ENCODE measurements around the gene TFCP2.

Gene TFCP2

GRCh38 chr12:51197736-51198567, 25.0 kb upstream of the TFCP2 start:
- in situ Hi-C loops (cut with MboI; ENCODE audit: low sequenced_read_pairs), result no loop called here

GRCh38 chr12:51196547-51196946, 23.6 kb upstream of the TFCP2 start:
- in situ Hi-C loops (cut with MboI; ENCODE audit: low sequenced_read_pairs), result no loop called here

GRCh38 chr12:51195841-51196240, 22.9 kb upstream of the TFCP2 start:
- in situ Hi-C loops (cut with MboI; ENCODE audit: low sequenced_read_pairs), result no loop called here

- in situ Hi-C loops (cut with MboI; ENCODE audit: low sequenced_read_pairs), result no loop called here
These were observed 19.3 kb upstream of the TFCP2 start for GRCh38 chr12:51192284-51192671.

GRCh38 chr12:51191516-51192283, 18.8 kb upstream of the TFCP2 start:
- in situ Hi-C loops (cut with MboI; ENCODE audit: low sequenced_read_pairs), result no loop called here

- in situ Hi-C loops (cut with MboI; ENCODE audit: low sequenced_read_pairs), result no loop called here
These were observed 17.9 kb upstream of the TFCP2 start for GRCh38 chr12:51190820-51191219.

GRCh38 chr12:51189790-51190355, 16.9 kb upstream of the TFCP2 start:
- in situ Hi-C loops (cut with MboI; ENCODE audit: low sequenced_read_pairs), result no loop called here

GRCh38 chr12:51188359-51189051, 15.6 kb upstream of the TFCP2 start:
- in situ Hi-C loops (cut with MboI; ENCODE audit: low sequenced_read_pairs), result no loop called here

- in situ Hi-C loops (cut with MboI; ENCODE audit: low sequenced_read_pairs), result no loop called here
These were observed 14.5 kb upstream of the TFCP2 start for GRCh38 chr12:51187370-51187987.

GRCh38 chr12:51186465-51187085, 13.6 kb upstream of the TFCP2 start:
- in situ Hi-C loops (cut with MboI; ENCODE audit: low sequenced_read_pairs), result no loop called here

GRCh38 chr12:51185171-51185717, 12.3 kb upstream of the TFCP2 start:
- in situ Hi-C loops (cut with MboI; ENCODE audit: low sequenced_read_pairs), result no loop called here

- in situ Hi-C loops (cut with MboI; ENCODE audit: low sequenced_read_pairs), result no loop called here
These were observed 10.9 kb upstream of the TFCP2 start for GRCh38 chr12:51183816-51184215.

GRCh38 chr12:51183349-51183748, 10.4 kb upstream of the TFCP2 start:
- in situ Hi-C loops (cut with MboI; ENCODE audit: low sequenced_read_pairs), result no loop called here

GRCh38 chr12:51181558-51181957, 8.6 kb upstream of the TFCP2 start:
- in situ Hi-C loops (cut with MboI; ENCODE audit: low sequenced_read_pairs), result no loop called here

GRCh38 chr12:51177897-51178296, 5.0 kb upstream of the TFCP2 start:
- in situ Hi-C loops (cut with MboI; ENCODE audit: low sequenced_read_pairs), result no loop called here

- in situ Hi-C loops (cut with MboI; ENCODE audit: low sequenced_read_pairs), result no loop called here
These were observed 1.6 kb upstream of the TFCP2 start for GRCh38 chr12:51174501-51174900.

GRCh38 chr12:51171884-51172514, 936 bp downstream of the TFCP2 start:
- in situ Hi-C loops (cut with MboI; ENCODE audit: low sequenced_read_pairs), result no loop called here

- in situ Hi-C loops (cut with MboI; ENCODE audit: low sequenced_read_pairs), result no loop called here
These were observed 9.1 kb downstream of the TFCP2 start for GRCh38 chr12:51163795-51164194.

GRCh38 chr12:51162217-51162616, 10.7 kb downstream of the TFCP2 start:
- in situ Hi-C loops (cut with MboI; ENCODE audit: low sequenced_read_pairs), result no loop called here

Measured in HL-60/S4 treated with retinoic acid at 250 ng/mL for 4 days and 3 days (cell line).